ENCODE results near the gene KDM2B.
A peak's percentile ranks its signal among the peaks of the same experiment; 100 is the strongest.

KDM2B gene

GRCh38 chr12:121443193-121443870 is 137.5 kb downstream of the KDM2B start:
- Mint-ChIP-seq H3K36me3 (ENCODE audit: low read depth) (peaks cover 49% of the 10 kb centered on the region), H3K27me3 (ENCODE audit: low read depth) (no peaks in the 10 kb centered on the region), H3K4me3 (no peak overlapping the region), H3K9me3 (no peaks in the 10 kb centered on the region), H3K27ac (no peak overlapping the region), H3K4me1 (no peaks in the 10 kb centered on the region)
- peak; percentile 68 to 82 (median 79) for TF ChIP-seq CTCF (IDR thresholded peaks at IDR 0.05; ENCODE audit: unreplicated experiment in 3 of 3)

- no peak overlapping the region for H3K27ac Mint-ChIP-seq
- no peaks in the 10 kb centered on the region for H3K4me1 Mint-ChIP-seq
- H3K4me3 Mint-ChIP-seq, result no peak overlapping the region
- H3K27me3 Mint-ChIP-seq (ENCODE audit: low read depth), result no peaks in the 10 kb centered on the region
- peaks cover 60% of the 10 kb centered on the region for H3K36me3 Mint-ChIP-seq (ENCODE audit: low read depth)
- no peak for TF ChIP-seq CTCF (IDR thresholded peaks at IDR 0.05; ENCODE audit: unreplicated experiment in 3 of 3)
- no peaks in the 10 kb centered on the region for H3K9me3 Mint-ChIP-seq
These were observed 138.5 kb downstream of the KDM2B start for GRCh38 chr12:121442028-121442948.

GRCh38 chr12:121441555-121441954 is 139.3 kb downstream of the KDM2B start:
- Mint-ChIP-seq H3K27me3 (ENCODE audit: low read depth) (no peaks in the 10 kb centered on the region), H3K9me3 (peaks cover 6% of the 10 kb centered on the region), H3K36me3 (ENCODE audit: low read depth) (peaks cover 67% of the 10 kb centered on the region), H3K4me1 (no peaks in the 10 kb centered on the region), H3K27ac (no peak overlapping the region), H3K4me3 (no peak overlapping the region)
- no peak for TF ChIP-seq CTCF (IDR thresholded peaks at IDR 0.05; ENCODE audit: unreplicated experiment in 3 of 3)

GRCh38 chr12:121440768-121441167 is 140.1 kb downstream of the KDM2B start:
- no peak for TF ChIP-seq CTCF (IDR thresholded peaks at IDR 0.05; ENCODE audit: unreplicated experiment in 3 of 3)
- peaks cover 10% of the 10 kb centered on the region for H3K9me3 Mint-ChIP-seq
- H3K27ac Mint-ChIP-seq, result no peak overlapping the region
- no peaks in the 10 kb centered on the region for H3K27me3 Mint-ChIP-seq (ENCODE audit: low read depth)
- H3K4me1 Mint-ChIP-seq, result no peaks in the 10 kb centered on the region
- no peak overlapping the region for H3K4me3 Mint-ChIP-seq
- H3K36me3 Mint-ChIP-seq (ENCODE audit: low read depth), result peaks cover 75% of the 10 kb centered on the region

DNA sequence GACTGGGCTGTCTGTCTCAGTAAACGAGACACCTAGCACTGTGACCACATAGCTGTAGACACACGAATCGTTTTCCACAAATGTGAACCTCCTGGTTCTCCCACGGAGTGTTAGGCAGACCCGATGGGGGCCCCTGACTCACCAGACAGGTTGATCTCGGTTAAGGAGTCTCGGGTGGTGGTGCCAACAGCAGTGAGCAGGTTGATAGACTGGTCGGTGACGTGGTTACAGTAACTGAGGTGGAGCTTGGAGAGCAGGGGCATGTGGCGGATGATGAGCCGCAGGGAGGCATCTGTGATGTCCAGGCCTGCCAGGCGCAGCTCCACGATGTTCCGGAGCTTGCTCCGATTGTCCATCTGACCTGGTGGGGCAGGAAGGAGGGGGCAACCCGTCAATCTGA is 141.1 kb downstream of the KDM2B start:
- no peaks in the 10 kb centered on the region for H3K27me3 Mint-ChIP-seq (ENCODE audit: low read depth)
- H3K4me3 Mint-ChIP-seq, result no peak overlapping the region
- no peaks in the 10 kb centered on the region for H3K4me1 Mint-ChIP-seq
- H3K36me3 Mint-ChIP-seq (ENCODE audit: low read depth), result peaks cover 77% of the 10 kb centered on the region
- H3K27ac Mint-ChIP-seq, result no peak overlapping the region
- TF ChIP-seq CTCF (IDR thresholded peaks at IDR 0.05; ENCODE audit: unreplicated experiment in 3 of 3), result no peak
- H3K9me3 Mint-ChIP-seq, result peaks cover 16% of the 10 kb centered on the region

Data from nephron (organoid).